ENCODE data around the gene FAM174C. TPM values are rescaled to one million over a fixed set of nuclear protein-coding genes. Genes with fewer than 3 reads are reported as not detected.
"Not testable (repeated sequence)": the region's sequence is repeated elsewhere in the genome, so short reads cannot be mapped to it uniquely, and the experiment has no call there.

The FAM174C gene
- total RNA-seq, 1 experiment from 2014 or later: 59.4 TPM

DNA sequence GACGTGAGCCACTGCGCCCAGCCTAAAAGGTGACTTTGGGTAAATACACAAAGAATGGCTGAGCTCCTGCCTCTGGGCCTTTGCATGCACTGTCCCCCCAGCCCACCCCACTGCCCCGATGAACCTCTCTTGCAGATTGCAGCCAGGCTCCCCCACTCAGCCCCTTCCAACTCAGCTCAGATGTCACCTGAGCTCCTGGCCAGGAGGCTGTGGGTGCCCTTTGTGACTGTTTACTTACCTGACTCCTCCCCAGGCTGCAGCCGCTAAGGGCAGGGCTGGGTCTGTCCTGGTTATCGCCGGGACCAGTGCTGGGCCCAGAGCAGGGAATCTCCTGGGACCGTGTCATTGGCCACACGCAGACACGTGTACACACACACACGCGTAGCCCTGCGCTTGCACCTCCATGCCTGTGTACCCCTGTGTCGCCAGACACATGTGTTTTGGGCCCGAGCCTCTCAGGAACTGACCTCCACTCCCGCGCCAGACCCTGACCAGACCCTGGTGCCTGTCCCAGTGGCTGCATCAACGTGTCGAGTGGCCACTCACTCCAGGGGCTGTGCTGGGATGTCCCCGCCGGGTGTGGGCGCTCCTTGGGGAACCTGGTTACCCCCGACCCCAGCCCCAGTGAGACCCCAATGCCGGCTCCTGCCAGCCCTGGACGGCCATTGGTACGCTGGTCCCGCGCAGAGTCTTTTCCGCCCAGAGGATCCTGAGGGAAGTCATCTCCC, 29.0 kb downstream of the FAM174C start:
- ChIA-PET CTCF (interaction anchor here (0.7 to 1.2 kb wide), 3 partner anchors 8 to 60 kb away, joined by 4 to 6 read pairs (median 5); no protein-coding TSS in a partner anchor), POLR2A (no interaction called here)
- no peaks in the 10 kb centered on the region for H3K27me3 Mint-ChIP-seq (ENCODE audit: low read depth)
- H3K36me3 Mint-ChIP-seq: no peaks in the 10 kb centered on the region
- H3K4me3 Mint-ChIP-seq: no peak overlapping the region
- TF ChIP-seq TEAD1 (CRISPR knock-in tag; IDR thresholded peaks at IDR 0.05) (no peak), SP1 (CRISPR knock-in tag; conservative IDR thresholded peaks at IDR 0.05) (no peak), FOXK1 (CRISPR knock-in tag; IDR thresholded peaks at IDR 0.05) (no peak), EMX1 (CRISPR knock-in tag; IDR thresholded peaks at IDR 0.05) (no peak), HMGA2 (CRISPR knock-in tag; IDR thresholded peaks at IDR 0.05) (no peak), ESRRA (CRISPR knock-in tag; IDR thresholded peaks at IDR 0.05; ENCODE audit: borderline replicate concordance) (no peak), ETV6 (CRISPR knock-in tag; IDR thresholded peaks at IDR 0.05) (no peak), ZNF263 (CRISPR knock-in tag; IDR thresholded peaks at IDR 0.05; ENCODE audit: low read depth) (no peak), IRF2 (CRISPR knock-in tag; IDR thresholded peaks at IDR 0.05; ENCODE audit: borderline replicate concordance, low read depth) (no peak), JUN (CRISPR knock-in tag; IDR thresholded peaks at IDR 0.05) (no peak), TP53 (CRISPR knock-in tag; IDR thresholded peaks at IDR 0.05) (no peak), CBFB (CRISPR knock-in tag; IDR thresholded peaks at IDR 0.05; ENCODE audit: low read depth) (no peak)
- TF ChIP-seq, protein P1, sequence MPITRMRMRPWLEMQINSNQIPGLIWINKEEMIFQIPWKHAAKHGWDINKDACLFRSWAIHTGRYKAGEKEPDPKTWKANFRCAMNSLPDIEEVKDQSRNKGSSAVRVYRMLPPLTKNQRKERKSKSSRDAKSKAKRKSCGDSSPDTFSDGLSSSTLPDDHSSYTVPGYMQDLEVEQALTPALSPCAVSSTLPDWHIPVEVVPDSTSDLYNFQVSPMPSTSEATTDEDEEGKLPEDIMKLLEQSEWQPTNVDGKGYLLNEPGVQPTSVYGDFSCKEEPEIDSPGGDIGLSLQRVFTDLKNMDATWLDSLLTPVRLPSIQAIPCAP (CRISPR knock-in tag; IDR thresholded peaks at IDR 0.05): no peak
- no peaks in the 10 kb centered on the region for H3K9me3 Mint-ChIP-seq
- peak; percentile 34 for ATAC-seq
- no peak overlapping the region for H3K27ac Mint-ChIP-seq
- no peaks in the 10 kb centered on the region for H3K4me1 Mint-ChIP-seq
- no peak for DNase-seq (ENCODE audit: low spot score)

- POLR2A ChIA-PET; ATAC-seq; H3K4me1 Mint-ChIP-seq; H3K27me3 Mint-ChIP-seq (ENCODE audit: low read depth); CTCF ChIA-PET; DNase-seq (ENCODE audit: low spot score); H3K9me3 Mint-ChIP-seq; H3K4me3 Mint-ChIP-seq; H3K27ac Mint-ChIP-seq; H3K36me3 Mint-ChIP-seq: not testable (repeated sequence)
Measured at GRCh38 chr19:1305354-1305753, 30.0 kb downstream of the FAM174C start.

- Mint-ChIP-seq H3K4me3 (no peak overlapping the region), H3K27ac (no peak overlapping the region), H3K4me1 (no peaks in the 10 kb centered on the region), H3K36me3 (no peaks in the 10 kb centered on the region), H3K9me3 (no peaks in the 10 kb centered on the region), H3K27me3 (ENCODE audit: low read depth) (no peaks in the 10 kb centered on the region)
- ATAC-seq (no peak), DNase-seq (ENCODE audit: low spot score) (no peak)
- CTCF ChIA-PET: no interaction called here
- POLR2A ChIA-PET: no interaction called here
- TF ChIP-seq, protein P2, sequence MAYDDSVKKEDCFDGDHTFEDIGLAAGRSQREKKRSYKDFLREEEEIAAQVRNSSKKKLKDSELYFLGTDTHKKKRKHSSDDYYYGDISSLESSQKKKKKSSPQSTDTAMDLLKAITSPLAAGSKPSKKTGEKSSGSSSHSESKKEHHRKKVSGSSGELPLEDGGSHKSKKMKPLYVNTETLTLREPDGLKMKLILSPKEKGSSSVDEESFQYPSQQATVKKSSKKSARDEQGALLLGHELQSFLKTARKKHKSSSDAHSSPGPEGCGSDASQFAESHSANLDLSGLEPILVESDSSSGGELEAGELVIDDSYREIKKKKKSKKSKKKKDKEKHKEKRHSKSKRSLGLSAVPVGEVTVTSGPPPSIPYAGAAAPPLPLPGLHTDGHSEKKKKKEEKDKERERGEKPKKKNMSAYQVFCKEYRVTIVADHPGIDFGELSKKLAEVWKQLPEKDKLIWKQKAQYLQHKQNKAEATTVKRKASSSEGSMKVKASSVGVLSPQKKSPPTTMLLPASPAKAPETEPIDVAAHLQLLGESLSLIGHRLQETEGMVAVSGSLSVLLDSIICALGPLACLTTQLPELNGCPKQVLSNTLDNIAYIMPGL (CRISPR knock-in tag; IDR thresholded peaks at IDR 0.05): no peak
- TF ChIP-seq PRRX2 (CRISPR knock-in tag; IDR thresholded peaks at IDR 0.05) (no peak), ZNF416 (CRISPR knock-in tag; IDR thresholded peaks at IDR 0.05) (no peak), JUN (CRISPR knock-in tag; IDR thresholded peaks at IDR 0.05) (no peak), SOX15 (CRISPR knock-in tag; IDR thresholded peaks at IDR 0.05) (no peak), ZMAT4 (CRISPR knock-in tag; IDR thresholded peaks at IDR 0.05) (no peak), IRF2 (CRISPR knock-in tag; IDR thresholded peaks at IDR 0.05; ENCODE audit: borderline replicate concordance, low read depth) (no peak)
- TF ChIP-seq, protein P3, sequence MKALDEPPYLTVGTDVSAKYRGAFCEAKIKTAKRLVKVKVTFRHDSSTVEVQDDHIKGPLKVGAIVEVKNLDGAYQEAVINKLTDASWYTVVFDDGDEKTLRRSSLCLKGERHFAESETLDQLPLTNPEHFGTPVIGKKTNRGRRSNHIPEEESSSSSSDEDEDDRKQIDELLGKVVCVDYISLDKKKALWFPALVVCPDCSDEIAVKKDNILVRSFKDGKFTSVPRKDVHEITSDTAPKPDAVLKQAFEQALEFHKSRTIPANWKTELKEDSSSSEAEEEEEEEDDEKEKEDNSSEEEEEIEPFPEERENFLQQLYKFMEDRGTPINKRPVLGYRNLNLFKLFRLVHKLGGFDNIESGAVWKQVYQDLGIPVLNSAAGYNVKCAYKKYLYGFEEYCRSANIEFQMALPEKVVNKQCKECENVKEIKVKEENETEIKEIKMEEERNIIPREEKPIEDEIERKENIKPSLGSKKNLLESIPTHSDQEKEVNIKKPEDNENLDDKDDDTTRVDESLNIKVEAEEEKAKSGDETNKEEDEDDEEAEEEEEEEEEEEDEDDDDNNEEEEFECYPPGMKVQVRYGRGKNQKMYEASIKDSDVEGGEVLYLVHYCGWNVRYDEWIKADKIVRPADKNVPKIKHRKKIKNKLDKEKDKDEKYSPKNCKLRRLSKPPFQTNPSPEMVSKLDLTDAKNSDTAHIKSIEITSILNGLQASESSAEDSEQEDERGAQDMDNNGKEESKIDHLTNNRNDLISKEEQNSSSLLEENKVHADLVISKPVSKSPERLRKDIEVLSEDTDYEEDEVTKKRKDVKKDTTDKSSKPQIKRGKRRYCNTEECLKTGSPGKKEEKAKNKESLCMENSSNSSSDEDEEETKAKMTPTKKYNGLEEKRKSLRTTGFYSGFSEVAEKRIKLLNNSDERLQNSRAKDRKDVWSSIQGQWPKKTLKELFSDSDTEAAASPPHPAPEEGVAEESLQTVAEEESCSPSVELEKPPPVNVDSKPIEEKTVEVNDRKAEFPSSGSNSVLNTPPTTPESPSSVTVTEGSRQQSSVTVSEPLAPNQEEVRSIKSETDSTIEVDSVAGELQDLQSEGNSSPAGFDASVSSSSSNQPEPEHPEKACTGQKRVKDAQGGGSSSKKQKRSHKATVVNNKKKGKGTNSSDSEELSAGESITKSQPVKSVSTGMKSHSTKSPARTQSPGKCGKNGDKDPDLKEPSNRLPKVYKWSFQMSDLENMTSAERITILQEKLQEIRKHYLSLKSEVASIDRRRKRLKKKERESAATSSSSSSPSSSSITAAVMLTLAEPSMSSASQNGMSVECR (CRISPR knock-in tag; IDR thresholded peaks at IDR 0.05; ENCODE audit: borderline replicate concordance): no peak
- TF ChIP-seq, protein P4, sequence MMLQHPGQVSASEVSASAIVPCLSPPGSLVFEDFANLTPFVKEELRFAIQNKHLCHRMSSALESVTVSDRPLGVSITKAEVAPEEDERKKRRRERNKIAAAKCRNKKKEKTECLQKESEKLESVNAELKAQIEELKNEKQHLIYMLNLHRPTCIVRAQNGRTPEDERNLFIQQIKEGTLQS (CRISPR knock-in tag; conservative IDR thresholded peaks at IDR 0.05): no peak
- TF ChIP-seq, protein P5, sequence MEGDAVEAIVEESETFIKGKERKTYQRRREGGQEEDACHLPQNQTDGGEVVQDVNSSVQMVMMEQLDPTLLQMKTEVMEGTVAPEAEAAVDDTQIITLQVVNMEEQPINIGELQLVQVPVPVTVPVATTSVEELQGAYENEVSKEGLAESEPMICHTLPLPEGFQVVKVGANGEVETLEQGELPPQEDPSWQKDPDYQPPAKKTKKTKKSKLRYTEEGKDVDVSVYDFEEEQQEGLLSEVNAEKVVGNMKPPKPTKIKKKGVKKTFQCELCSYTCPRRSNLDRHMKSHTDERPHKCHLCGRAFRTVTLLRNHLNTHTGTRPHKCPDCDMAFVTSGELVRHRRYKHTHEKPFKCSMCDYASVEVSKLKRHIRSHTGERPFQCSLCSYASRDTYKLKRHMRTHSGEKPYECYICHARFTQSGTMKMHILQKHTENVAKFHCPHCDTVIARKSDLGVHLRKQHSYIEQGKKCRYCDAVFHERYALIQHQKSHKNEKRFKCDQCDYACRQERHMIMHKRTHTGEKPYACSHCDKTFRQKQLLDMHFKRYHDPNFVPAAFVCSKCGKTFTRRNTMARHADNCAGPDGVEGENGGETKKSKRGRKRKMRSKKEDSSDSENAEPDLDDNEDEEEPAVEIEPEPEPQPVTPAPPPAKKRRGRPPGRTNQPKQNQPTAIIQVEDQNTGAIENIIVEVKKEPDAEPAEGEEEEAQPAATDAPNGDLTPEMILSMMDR (IDR thresholded peaks at IDR 0.05): no peak
Measured at GRCh38 chr19:1307320-1307719, 32.0 kb downstream of the FAM174C start.

All from WTC11 (cell line).